HG03460 (cell line): ENCODE data around the gene AFF2.

ENCODE experiments used
- ATAC-seq: cut with Tn5 transposase; IDR thresholded peaks from one replicate; pipeline ENCODE4 v1.9.1; 2021; ENCODE audit not compliant: unreplicated experiment

The AFF2 gene

DNA sequence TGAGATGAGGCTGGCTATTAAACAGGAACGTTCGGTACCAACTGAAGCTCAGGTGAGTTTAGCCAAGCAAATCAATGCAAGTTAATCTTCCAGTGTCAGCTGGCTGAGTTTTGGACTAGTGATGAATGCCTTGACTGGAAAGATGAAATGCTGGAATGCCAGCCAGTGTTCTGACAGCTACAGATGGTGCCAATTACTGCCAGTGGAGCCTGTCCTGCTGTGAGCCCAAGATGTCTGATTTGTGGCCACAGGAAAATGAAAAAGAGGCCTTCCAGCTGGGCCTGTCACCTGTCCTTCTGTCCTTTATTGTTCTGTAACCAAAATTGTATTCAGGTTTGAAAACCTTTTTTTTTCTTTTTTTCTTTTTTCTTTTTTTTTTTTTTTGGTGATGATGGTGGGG is 223.1 kb downstream of the AFF2 start:
- ATAC-seq, result no peak

DNA sequence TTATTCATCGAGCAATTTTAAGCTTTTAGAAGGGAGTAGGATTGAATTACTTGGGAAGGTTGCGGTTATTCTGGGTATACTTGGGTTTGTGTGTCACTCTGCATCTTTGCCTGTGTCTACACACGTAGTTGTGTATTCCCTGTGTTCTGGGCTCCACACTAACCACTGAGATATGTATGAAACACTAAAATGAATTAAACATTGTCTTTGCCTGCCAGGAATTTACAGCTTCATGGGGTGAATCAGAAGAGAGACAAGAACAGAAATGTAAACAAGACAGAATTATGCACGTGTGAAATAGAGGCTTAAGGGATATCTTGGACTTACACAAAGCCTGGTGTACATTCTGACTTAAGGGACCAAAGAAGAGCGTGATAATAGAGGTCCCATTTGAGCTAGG is 228.5 kb downstream of the AFF2 start:
- ATAC-seq, result no peak

DNA sequence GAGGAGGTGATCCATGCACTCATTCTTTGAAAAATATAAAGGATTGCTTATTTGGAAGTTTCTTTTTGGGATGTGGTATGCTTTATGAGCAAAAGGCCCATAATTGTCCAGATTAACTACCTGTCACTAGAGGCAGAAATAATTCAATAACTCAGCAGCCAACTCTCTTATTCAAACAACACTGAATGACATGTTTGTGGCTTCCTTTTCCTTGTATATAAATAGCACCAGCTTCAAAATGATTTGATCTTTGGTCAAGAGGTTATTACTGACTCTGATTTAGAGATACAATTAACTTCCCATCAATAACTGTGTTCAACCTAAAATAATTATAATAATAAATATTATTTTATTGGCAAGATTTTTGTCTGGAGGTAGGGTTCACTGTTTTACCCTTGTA is 232.3 kb downstream of the AFF2 start:
- no peak for ATAC-seq

DNA sequence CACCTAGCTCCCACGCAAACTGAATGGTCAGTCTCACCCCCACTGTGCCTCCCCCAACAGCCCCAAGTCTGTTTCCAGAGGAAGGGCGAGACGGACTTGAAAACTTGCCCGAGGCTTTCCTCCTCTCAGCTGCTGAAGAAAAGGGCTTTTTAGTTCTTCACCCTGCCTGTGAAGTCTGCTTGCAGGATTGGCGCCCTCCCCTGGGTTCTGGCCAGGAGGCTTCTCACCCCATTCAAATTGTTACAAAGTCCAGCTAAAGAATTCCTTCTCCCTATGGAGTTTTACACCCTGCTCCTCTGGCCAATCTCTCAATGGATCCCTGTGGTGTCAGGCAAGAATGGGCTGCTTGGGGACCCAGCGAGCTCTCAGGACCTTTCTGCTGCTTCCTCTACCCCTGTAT is 241.0 kb downstream of the AFF2 start:
- ATAC-seq, result no peak

DNA sequence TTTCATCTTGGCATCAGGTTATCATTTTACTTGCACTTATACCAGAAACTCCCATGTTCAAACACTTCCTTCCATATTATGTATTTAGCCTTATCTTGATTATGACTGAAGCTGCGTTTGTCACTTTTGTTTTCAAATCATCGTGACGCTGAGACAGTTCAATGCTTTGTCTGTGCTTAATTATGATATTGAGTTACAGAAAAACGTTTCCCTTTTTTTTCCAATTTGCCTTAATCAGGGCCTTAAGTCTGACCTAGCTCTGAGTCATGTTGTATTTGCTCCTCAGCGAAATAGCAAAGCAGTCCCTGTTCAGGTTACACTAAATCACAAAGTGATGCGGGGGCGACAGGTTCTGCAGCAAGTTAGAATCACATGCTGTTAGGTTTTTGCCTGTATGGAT is 254.7 kb downstream of the AFF2 start:
- no peak for ATAC-seq

DNA sequence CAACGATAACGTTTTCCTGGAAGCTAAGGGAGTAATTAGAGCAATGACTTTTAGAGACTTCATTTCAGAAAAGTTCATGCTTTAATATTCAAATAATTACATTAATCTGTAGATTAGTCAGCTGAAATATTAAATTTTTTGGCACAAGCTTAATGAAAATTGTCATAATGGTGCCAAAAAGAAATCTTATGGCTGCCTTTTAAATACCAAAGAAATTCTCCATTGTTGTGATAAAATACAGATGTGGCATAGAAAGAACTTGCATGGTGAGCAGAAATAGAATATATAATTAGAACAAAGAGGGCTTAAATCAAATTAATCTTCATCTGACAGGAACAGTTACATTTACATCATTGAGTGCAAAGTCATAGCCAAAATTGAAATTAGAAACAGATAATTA is 263.5 kb downstream of the AFF2 start:
- no peak for ATAC-seq

DNA sequence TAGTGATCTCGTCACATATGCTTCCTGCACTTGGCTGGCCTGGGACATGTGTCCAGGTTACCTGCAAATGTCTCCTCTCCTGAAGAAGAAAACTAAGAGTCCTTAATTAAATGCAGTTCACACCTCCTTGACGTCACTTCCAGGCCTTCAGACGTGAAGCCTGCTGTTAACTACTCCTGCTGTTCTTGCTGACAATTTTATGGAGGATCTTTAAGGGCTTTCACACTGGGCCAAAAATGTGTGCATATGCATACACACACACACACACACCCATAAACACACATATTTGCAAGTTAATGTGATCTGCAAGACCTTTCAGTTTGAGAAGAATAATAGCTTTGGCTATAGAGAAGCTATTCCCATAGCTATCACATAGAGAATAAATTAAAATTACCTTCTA is 267.9 kb downstream of the AFF2 start:
- no peak for ATAC-seq

DNA sequence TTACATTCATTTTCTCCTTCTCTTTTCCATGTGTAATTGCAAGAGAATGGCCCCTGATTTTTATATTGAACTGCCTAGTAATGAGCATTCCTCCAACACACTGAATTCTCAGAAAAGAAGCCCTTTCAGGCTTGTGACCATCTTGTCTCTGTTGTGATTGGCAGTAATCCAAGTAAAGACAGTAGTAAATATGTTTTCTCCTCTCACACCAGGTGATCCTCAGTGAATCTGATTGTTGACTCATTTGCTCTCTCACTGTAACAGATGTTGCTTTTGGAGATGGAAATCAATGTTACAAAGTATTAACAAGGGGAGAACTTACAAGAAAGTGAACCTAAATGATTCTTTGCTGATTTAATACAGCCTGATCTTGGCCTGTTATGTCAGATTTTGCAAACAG is 271.0 kb downstream of the AFF2 start:
- ATAC-seq, result no peak

DNA sequence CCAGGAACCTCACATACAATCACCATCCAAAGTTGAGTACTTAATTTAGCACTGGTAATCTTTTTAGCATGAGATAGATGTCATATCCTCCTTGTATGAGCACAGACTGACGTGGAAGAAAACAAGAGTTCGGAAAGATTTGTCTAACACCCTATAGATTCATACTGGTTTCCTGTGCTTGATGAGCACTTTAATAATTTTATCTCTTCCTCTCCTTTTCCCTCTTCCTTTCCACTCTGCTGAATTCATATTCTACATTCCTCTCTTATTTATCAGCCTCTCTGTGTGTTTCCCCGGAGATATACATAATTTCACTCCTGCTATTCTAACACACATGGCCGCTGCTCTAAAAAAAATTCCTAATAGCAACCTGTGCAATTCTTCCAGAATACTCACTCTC is 273.9 kb downstream of the AFF2 start:
- ATAC-seq, result no peak

DNA sequence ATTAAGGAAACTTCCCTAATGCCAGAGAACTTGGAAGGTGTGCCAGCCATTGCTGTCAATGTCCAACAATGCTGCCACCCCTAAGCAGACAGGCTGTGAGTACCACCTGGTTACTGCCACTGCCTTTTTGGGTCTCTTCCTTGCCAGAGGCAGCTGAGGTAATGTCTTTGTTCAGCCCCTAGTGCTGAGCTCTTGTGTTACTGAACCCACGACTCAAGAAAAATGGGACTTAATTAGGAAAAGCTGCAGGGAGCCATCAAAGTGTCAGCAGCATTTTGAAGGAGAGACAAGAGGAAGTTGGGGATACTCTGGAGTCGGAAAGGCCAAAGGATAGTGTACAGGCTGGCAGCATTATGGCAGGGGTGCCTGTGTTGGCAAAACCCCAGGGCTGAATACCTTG is 283.7 kb downstream of the AFF2 start:
- no peak for ATAC-seq

DNA sequence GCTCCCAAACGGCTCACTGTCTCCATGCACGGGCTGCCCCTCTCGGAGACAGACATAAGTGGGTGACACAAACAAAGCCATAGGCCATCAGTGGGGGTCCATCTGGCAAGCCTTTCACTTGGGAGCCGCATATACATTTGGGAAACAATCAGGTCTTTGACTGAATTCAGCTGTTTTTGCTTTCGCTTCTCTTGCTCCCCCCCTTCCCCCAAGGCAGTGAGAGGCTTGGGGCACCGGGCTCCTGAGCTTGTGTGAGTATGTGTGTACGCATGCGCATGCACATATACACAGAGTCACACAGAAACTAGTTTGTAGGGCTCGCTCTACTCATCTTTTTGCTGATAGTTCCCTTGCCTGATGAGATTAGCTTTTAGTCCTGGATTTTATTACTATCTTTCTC is 284.4 kb downstream of the AFF2 start:
- ATAC-seq, result no peak

DNA sequence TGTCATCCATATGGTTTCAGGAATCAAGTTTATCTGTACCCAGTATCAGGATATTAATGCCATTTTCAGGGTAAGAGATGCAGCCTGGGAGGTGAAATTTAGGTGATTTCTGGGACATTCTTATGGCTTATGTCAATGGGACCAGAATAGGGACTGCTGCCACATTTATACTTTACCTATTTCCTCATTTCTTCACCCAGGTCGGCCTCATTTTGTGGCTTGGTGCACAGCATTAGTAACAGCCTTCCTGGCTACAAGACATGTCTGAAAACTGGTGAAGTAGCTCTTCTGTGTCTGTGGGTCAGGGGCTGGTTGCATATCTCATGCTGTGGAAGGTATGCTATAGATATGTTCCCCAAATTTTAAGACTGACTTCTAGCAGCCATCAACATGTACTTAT is 284.8 kb downstream of the AFF2 start:
- no peak for ATAC-seq

DNA sequence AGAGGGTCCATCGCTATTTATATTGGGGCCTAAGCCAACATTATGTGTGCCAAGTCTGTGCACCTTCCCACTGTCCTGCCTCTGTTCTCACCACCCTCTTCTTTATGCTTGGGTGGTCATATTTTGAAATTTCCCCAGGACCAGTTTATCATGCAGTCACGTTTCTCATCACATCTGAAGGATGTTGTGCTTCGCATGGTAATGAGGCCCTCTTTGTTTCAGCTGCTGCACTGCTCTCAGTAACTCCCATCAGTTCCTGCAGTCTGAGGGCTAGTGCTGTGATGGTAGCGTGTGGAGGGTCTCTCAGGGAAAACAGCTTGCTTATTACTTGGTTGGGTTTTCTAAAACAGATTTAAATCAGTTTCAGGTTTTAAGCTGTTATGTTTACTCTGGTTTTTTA is 288.0 kb downstream of the AFF2 start:
- ATAC-seq, result no peak

DNA sequence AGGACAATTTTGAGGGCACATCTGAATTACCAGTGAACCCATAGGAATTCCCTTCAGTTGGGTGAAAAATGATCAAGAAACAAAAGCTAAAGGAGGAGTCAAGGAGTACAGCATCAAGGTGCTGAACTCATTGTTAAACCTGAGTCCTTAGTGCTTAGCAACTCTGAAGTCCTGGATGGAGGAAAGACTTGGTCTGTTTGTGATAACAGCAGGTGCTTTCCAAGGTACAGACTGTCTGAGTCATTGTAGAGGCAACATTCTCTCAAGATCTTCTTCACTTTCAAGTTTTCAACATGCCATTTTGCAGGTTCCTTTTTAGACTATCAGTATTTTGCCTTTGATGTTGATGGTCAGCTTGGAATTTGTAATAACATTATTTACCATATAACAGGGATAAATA is 293.9 kb downstream of the AFF2 start:
- ATAC-seq, result no peak

DNA sequence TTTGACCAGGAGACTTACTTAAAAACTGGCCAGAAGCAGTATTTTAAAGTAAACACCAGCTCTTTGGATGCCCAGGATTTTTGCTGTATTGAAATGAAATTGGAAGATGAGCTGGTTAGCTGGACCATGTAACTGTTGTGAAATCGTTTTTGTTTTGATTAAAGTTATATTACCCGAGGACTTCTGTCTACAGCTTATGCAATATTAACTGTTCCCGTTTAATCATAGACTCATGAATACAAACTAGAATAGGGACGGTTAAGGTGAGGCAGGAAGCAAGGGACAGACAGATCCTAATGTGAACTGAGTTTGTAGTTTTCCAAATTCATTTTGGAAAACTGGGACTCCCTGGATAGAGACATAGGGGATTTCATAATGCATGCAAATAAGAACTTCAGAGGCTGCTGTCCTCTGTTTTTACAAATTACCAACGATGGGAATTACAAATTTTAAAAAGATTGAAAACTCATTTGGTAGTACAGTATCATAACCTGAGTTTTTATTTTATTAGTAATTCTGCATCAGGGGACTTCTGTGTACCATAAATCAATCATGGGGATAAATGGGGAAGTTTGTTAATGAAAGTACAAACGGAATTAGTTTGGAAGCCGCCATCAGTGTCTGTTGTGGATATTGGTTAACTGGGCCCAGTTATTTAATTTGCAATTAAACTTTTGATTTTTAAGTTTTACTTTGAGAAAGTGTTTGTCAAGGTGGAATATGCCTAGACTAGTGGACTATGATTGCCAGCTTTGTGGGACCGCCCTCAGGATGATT is 304.4 kb downstream of the AFF2 start:
- no peak for ATAC-seq

DNA sequence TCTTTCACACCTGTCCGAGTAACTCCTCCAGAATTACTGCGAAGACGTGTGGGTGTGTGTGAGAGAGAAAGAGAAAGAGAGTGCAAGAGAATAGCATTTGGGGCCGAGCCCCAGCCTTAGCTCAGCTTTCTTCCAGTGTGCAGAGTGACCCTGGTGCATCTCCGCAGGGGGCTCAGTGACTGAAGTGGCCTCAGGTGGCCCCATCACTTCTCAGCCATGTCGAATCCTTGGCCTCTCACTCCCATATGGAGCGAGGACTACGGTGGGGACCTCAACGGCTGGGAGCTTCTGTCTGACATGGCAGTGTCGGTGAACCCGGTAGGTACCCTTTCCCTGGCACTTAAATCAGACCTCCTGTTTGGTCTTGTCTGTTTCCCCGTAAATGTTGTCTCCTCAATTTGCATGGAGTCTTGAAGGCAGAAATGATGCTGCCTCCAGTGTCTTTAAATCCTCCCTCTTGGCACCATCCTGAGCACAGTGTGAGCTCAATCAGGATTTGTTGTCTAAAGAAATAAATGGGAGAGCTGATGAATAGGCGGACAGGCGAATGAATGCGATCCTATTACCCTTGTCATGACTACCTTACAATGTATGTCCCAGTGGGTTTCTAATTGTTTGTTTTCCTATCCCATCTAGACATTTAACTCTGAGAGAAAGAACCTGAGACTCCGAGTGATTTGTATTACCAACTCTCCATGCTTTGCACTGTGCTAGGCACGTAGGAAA is 305.9 kb downstream of the AFF2 start:
- no peak for ATAC-seq

DNA sequence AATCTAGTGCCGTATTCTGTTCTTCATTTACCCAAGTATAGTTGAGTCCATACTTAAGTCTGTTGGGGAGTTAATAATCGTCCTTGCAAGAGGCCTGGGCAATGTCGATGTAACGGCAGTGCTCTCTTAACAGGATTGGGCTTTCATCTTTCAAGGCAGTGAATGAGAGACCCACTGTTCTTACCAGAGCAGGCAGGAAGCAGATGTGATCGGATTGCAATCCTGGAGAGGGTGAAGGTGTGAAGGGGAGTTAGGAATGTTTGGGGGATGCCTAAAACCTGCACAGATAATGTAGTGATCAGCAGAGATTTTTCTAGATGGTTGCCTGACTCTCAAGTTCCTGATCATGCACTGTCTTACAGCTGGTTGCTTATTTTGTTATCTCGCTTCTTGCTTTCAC is 308.4 kb downstream of the AFF2 start:
- ATAC-seq, result no peak

DNA sequence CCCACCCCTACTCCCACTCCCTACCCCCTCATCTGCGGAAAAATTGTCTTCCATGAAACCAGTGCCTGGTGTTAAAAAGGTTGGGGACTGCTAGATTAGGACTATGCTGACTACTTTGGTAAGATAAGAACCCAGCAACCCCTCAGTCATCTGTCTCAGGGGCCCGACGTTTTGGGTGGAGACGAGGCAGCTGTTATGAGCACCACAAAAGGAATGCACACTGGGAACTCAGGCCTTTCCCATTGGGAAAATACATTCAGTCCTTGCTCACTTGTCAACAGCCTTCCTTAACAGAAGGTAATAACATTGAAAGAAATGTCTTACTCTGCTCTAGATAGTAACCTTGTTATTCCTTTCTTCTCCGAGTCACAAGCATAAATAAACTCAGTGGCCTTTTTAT is 310.8 kb downstream of the AFF2 start:
- no peak for ATAC-seq

DNA sequence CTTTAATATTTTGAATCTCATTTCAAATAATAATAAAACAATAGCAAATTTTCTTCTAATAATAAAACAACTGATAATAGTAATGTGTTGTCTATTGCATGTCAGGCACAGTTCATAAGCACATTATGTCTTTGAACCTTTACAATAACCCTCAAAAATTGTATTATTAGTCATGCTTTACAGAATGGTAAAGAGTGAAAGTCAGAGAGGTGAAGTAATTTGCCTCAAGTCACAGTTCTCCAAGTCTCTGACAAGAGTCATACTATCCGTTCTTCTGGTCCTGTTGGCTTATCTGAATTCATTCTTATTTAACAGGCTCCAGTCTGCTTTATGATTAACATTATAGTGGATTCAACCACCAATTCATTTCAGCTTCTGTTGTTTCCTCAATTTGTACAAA is 313.0 kb downstream of the AFF2 start:
- no peak for ATAC-seq

DNA sequence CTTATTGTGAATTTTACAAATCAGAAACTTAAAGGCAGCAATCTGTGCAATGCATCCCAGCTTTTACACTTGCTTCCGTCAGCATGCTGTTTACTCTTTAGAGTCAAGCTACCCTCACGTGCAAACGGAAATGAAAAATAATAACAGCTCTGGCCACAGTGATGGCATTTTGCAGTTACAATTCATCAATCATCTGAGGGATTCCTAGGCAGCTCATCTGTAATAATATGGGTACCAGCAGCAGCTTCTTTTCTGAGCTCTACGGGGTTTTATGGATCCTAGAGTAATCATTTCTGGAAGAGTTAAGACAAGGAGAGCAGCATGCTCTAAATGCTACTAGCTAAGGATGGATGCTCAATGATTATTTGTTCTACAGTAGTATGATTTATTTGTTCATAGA is 313.6 kb downstream of the AFF2 start:
- ATAC-seq, result no peak

DNA sequence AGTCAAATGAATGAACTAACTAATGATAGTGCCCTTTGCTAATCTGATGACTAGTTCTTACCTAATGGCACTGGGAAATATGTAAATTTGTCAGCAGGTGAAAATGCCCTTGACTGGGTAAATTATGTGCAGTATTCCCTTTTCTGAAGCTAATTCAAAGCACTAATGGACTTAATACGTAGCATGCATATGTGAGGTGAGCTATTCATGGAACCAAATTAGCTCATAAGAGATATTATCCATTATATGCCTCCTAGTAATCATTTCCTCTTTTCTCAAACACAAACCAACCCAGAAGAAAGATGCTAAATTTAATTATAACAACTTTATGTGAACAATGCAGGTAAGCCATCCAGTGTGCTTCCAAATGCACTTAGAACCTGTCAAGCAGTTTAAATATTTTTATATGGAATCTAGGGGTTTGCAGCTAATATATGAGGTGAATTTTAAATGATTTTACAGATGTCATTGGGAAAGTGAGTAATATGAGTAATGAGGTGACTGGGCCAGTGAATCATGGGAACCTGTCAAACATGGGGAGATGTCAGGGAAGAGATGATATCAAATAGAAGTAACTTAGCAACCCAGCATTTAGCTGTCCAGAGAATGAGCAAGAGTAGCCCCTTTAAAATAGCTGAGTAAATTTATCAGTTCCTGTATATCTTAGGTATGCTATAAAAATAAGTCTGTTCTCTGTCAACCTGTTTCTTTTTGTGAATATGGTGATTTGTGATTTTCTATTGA is 315.0 kb downstream of the AFF2 start:
- ATAC-seq, result no peak

DNA sequence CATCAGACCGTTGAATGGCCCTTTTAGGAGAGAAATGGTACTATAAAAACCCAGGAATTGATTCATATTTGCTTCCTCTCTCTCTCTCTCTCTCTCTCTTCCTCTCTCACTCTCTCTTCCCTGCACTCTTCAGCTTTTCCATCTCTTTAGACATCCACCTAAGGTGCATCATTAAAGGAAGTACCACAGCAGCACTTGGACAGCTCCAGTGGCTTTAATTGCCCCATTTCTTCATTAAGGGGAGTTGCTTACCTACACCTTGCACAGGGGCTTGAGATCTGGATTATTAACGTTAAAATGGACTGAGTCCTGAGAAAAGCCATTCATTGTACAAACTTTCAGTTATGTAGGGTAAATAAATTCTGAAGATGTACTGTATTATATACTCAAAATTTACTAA is 323.6 kb downstream of the AFF2 start:
- ATAC-seq, result no peak
